HG03196 (cell line): ENCODE results near the gene PLGLB1.
"Not testable (repeated sequence)": the region's sequence is repeated elsewhere in the genome, so short reads cannot be mapped to it uniquely, and the experiment has no call there.

Experiments used
- ATAC-seq: cut with Tn5 transposase; IDR thresholded peaks from one replicate; pipeline ENCODE4 v1.9.1; 2021; ENCODE audit not compliant: unreplicated experiment

The PLGLB1 gene

GRCh38 chr2:87021744-87022143 is at the start of gene PLGLB1:
Gene PLGLB1 (minus strand): TSS chr2:87021844. CDS start chr2:87021783, 61 bp downstream.
- ATAC-seq = not testable (repeated sequence)

- ATAC-seq = not testable (repeated sequence)
Measured at GRCh38 chr2:87064305-87064704, 42.7 kb upstream of the PLGLB1 start.

- not testable (repeated sequence) for ATAC-seq
Measured at GRCh38 chr2:87063431-87063830, 41.8 kb upstream of the PLGLB1 start.

GRCh38 chr2:87061519-87061918 is 39.9 kb upstream of the PLGLB1 start:
- not testable (repeated sequence) for ATAC-seq

GRCh38 chr2:87057606-87058005 is 36.0 kb upstream of the PLGLB1 start:
- not testable (repeated sequence) for ATAC-seq

- ATAC-seq = not testable (repeated sequence)
Measured at GRCh38 chr2:87056843-87057242, 35.2 kb upstream of the PLGLB1 start.

- not testable (repeated sequence) for ATAC-seq
Measured at GRCh38 chr2:87056435-87056834, 34.8 kb upstream of the PLGLB1 start.

GRCh38 chr2:87054375-87054774 is 32.7 kb upstream of the PLGLB1 start:
- ATAC-seq = not testable (repeated sequence)

- not testable (repeated sequence) for ATAC-seq
Measured at GRCh38 chr2:87041321-87041978, 19.8 kb upstream of the PLGLB1 start.

- not testable (repeated sequence) for ATAC-seq
Measured at GRCh38 chr2:87028607-87029006, 7.0 kb upstream of the PLGLB1 start.

- not testable (repeated sequence) for ATAC-seq
Measured at GRCh38 chr2:87026816-87027215, 5.2 kb upstream of the PLGLB1 start.

GRCh38 chr2:87025927-87026326 is 4.3 kb upstream of the PLGLB1 start:
- not testable (repeated sequence) for ATAC-seq

GRCh38 chr2:87023988-87024615 is 2.5 kb upstream of the PLGLB1 start:
- ATAC-seq = not testable (repeated sequence)

GRCh38 chr2:87021043-87021442 is 601 bp downstream of the PLGLB1 start:
- ATAC-seq = not testable (repeated sequence)

GRCh38 chr2:87019053-87019452 is 2.6 kb downstream of the PLGLB1 start:
- ATAC-seq = not testable (repeated sequence)

GRCh38 chr2:87014489-87015169 is 7.0 kb downstream of the PLGLB1 start:
- ATAC-seq = not testable (repeated sequence)

- ATAC-seq = not testable (repeated sequence)
Measured at GRCh38 chr2:87004398-87004797, 17.2 kb downstream of the PLGLB1 start.
